D721Med (cell line): ENCODE results near the gene TNS4.
A peak's percentile ranks its signal among the peaks of the same experiment; 100 is the strongest.

Experiments
- DNase-seq: peaks from one replicate; pipeline ENCODE4 v3.0.0; 2011; ENCODE audit warnings: low spot score; ENCODE audit not compliant: insufficient read length
- FAIRE-seq: peaks from 2 replicates; lab custom pipeline; 2011; peaks lifted over from hg19 to GRCh38; lab: Jason Lieb, UNC
- TF ChIP-seq, protein P1 (sequence below): IDR thresholded peaks from 2 replicates; pipeline ENCODE4 v1.5.1; 2012; ENCODE audit warnings: mild to moderate bottlenecking, control low read depth; ENCODE audit not compliant: insufficient read depth; ENCODE audit errors: missing control alignments

Gene TNS4

DNA sequence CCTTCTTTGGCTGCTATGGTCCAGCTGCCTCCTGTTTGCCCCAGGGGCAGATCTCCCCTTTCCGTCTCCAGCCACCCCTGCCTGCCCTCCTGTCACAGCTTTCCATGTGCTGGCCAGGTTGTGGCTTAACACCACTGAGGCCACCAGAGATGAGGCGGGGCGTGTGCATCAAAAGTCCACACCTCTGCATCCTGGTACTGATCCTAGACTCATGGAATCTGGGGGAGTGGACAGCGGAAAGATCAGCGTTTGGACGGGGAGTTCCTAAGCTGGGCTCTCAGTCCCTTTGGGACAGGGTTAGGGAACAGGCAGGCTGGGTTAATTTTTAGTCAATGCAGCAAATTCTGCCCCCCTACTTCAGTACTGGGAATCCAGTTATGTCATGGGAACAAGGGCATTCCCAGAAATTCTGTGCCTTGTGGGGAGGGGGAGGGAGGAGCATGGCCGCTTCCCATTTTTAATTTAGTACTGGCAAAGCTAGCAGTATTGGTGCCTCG, 54.2 kb downstream of the TNS4 start:
- no peak for FAIRE-seq
- TF ChIP-seq, protein P1, sequence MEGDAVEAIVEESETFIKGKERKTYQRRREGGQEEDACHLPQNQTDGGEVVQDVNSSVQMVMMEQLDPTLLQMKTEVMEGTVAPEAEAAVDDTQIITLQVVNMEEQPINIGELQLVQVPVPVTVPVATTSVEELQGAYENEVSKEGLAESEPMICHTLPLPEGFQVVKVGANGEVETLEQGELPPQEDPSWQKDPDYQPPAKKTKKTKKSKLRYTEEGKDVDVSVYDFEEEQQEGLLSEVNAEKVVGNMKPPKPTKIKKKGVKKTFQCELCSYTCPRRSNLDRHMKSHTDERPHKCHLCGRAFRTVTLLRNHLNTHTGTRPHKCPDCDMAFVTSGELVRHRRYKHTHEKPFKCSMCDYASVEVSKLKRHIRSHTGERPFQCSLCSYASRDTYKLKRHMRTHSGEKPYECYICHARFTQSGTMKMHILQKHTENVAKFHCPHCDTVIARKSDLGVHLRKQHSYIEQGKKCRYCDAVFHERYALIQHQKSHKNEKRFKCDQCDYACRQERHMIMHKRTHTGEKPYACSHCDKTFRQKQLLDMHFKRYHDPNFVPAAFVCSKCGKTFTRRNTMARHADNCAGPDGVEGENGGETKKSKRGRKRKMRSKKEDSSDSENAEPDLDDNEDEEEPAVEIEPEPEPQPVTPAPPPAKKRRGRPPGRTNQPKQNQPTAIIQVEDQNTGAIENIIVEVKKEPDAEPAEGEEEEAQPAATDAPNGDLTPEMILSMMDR, result no peak
- DNase-seq, result no peak

DNA sequence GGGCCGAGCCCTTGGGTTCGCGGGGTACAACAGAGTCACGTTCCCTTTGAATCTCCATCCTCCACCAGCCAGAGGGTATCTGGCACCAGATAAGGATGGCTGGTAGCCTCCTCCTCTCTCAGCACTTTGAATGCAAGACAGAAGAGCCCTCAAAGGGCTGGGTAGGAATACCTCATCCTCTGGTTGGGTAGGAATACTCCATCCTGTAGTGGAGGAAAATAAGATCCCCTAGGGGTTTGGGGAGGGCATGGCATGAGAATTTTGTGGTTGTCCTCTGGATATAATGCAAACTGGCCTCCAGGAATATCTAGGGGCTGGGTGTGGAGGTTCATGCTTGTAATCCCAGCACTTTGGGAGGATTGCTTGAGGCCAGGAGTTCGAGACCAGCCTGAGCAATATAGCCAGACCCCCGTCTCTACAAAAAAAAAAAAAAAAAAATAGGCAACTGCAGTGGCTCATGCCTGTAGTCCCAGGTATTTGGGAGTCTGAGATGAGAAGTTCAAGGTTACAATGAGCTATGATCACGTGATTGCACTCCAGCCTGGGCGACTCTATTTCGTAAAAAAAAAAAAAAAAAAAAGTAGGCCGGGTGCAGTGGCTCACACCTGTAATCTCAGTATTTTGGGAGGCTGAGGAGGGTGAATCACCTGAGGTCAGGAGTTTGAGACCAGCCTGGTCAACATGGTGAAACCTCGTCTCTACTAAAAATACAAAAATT, 55.5 kb downstream of the TNS4 start:
- TF ChIP-seq, protein P1, result no peak
- FAIRE-seq, result no peak
- no peak for DNase-seq

DNA sequence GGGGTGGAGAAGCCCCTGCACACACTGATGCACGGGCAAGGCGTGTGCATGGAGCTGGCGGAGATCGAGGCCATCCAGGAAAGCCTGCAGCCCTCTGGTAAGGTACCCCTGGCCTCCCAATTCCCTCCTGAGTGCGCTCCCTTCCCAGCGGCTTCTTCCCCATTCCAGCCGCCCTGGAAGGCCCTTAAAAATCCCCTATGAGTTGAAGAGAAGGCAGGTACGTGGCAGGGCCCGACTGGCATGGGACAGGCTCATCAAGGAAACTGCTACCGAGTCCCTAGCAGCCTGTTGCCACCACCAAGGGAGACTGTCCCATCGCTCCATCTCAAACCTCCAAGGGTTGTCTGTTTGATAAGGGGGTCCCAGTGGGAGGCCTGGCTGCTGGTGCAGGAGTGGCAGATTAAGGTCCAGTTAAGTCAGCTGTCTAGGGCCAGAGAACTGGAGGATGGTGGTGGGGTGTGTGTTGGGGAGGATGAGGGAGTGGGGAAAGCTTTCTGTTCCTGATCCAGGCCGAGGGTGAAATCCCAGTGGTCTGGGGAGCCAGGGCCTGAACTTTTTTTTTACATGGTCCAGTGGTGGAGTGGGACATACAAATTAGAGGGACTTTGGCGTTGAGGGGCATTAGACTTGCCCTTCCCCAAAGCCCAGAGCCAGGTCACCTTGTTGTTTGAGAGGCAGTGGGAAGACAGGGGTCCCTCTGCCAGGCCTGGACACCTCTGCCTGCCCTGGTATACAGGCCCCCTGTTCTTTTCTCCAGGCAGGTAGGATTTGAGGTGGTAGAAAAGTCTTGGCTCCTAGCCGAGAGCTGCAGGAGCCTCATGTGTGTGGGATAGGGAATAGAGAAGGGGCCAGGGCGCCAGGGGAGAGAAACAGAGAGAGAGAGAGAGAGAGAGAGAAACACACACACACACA, 57.2 kb downstream of the TNS4 start:
- no peak for FAIRE-seq
- TF ChIP-seq, protein P1, result no peak
- no peak for DNase-seq

DNA sequence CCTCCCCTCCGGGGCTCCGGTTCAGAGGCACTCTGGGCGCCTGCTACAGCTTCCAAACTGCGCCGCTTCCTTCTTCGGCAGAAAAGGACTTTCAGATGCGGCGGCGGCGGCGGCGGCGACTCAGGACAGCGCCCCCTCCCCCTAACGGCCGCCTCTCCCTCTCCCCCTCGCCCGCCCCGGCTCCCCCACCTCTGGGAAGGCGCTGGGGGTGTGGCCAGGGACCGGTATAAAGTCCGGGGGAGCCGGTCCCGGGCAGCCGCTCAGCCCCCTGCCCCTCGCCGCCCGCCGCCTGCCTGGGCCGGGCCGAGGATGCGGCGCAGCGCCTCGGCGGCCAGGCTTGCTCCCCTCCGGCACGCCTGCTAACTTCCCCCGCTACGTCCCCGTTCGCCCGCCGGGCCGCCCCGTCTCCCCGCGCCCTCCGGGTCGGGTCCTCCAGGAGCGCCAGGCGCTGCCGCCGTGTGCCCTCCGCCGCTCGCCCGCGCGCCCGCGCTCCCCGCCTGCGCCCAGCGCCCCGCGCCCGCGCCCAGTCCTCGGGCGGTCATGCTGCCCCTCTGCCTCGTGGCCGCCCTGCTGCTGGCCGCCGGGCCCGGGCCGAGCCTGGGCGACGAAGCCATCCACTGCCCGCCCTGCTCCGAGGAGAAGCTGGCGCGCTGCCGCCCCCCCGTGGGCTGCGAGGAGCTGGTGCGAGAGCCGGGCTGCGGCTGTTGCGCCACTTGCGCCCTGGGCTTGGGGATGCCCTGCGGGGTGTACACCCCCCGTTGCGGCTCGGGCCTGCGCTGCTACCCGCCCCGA, 58.0 kb downstream of the TNS4 start, which contains the start of gene IGFBP4:
IGFBP4 (plus strand) TSS at position 255 of the 792 bp plus-strand sequence; CDS start at position 541, 286 bp downstream.
- DNase-seq (peak; percentile 67), FAIRE-seq (no peak)
- TF ChIP-seq, protein P1, result peak; percentile 60

DNA sequence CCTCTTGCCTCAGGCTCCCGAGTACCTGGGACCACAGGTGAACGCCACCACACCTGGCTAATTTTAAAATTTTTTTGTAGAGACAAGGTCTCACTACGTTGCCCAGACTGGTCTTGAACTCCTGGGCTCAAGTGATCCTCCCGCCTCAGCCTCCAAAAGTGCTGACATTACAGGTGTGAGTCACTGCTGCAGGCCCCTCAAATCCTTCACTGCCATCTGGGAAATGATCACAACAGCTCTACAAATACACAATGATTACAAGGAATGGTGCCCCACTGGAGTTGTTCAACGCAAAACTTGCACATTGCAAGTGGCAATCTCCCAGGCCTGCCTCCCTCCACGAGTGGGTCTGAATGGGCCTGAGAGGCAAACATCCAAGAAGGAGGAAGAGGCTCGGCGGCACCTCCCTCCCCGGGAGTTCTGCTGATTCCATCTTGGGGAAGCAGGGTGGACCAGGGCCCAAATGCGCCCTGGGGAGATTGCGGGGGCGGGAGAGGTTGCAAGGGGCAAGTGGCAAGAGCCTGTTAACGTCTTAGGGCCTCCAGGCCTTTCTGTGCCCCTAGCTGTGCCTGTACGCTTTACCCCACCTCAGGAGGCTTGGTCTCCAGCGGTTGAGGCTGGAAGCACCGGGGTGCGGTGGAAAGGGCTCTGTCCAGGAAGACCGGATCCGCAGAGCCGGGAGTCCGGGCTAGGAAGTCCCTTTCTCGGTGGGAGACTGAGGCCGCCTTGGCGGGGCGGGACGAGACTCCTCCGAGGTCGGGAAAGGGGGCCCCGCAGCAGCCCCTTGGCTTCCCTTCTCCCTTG, 58.8 kb downstream of the TNS4 start:
- FAIRE-seq (no peak), DNase-seq (no peak)
- TF ChIP-seq, protein P1, result no peak

DNA sequence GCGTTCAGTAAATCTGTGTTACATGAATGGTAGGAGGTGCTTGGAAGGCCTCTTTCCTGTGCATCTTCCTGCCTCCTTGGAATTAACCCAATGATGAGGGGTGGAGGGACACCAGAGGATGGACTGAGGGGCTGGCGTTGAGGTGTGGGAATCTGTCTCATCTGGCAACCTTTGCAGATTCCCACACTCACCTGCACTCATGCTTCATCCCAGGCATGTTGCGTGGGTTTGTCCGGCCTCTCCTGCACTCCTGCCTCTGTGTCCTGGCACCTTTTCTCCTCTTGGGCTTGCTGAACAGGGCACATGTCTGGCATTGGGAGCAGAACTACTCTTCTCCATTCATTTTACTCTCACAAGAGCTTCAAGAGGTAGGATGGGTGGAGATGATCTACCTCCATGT, 61.3 kb downstream of the TNS4 start:
- DNase-seq, result no peak
- TF ChIP-seq, protein P1, result no peak
- FAIRE-seq, result no peak
